Activated naive CD4-positive, alpha-beta T cell treated with anti-CD3 and anti-CD28 coated beads, Interleukin-2, amount 50 U/mL, for 16 hours (primary cell): ENCODE data around the gene MAP2K6.

Source experiments
- DNase-seq: peaks from one replicate; pipeline ENCODE4 v3.0.0-alpha.2; 2020

The MAP2K6 gene

GRCh38 chr17:69539781-69540319, 125.4 kb downstream of the MAP2K6 start:
- DNase-seq, result no peak

DNA sequence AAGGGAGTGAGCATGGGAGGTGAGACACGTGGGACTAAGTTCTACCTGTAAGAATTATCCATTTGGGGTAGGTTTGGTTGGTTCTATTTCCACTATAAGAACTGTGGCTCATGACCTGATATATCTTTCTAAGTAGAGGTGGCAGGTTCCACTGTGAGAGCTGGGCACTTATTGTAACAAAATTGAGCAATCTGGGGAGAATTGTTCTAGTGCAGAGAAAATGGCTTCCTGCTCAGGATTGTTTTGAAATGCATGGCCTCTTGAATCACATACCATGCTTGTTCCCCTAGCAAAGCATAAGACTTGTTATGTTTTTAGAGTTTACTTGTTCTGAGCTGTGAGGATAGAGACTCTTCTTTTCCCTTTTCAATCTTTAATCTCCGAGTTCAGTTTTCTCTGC, 125.9 kb downstream of the MAP2K6 start:
- no peak for DNase-seq

DNA sequence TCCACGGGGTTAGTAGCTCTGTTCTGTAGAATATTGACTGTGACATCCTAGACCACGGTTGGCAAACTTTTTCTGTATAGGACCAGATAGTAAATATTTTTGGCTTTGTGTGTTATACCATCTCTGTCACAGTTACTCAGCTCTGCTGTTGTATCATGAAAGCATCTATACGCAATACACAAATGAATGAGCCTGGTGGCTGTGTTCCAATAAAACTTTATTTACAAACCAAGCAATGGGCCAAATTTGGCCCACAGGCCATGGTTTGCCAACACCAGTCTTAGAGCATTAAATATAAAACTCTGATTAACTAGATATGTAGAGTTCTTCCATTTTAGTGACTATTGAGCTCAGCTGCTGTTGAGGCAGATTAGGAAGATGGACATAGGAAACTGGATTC, 132.7 kb downstream of the MAP2K6 start:
- no peak for DNase-seq

DNA sequence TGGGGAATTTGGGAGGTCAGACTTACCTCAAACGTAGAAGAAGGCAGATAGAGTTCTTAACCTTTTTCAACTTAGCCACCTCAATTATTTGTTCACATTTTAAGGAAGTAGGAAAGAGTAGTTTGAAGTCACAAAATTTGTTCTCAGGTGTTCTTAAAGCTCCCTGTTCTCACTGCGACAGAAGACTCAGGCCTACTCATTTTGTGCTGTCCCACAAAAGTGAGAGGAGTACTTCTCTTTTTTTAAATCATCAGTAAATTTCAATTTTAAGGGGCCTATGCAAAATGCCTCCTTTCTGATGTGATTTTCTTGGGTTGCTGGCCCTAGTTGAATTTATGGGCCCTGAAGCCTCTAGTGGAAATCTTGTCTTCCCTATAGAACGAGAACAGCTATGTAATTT, 133.4 kb downstream of the MAP2K6 start:
- DNase-seq, result no peak

DNA sequence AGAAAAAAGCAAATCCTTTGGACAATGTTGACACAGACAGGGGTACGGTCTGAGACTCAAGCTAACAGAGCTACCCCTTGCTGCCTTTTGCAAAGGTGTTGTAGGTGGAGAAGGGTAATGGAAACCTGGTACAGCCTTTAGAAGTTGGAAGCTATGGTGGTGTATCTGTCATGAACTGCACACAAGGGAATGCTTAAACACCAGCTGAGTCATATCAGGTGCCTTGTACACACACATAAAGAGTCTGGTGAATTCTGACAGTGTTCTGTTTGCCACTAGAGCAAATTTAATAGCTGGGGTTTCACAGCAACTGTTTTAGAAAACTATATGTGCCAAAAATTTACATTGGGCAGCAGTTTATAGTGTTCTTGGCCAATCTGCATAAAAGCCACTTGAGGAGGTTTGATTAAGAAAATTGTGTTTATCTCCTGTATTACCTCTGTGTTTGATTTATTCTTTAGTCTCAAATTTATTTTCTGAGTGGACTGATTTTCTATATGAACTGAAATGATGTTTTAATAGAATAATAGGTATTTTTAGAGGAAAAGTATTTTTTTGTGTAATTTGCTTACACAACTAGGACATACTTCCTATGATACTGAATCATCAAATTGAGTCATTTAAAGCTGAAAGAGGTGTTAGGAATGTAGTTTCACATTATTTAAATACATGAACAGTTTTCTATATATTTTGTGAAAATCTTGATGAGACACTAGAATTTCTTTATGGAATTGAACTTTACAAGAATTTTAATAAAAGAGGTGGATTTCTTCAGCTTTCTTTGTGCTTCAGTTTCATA, 136.9 kb downstream of the MAP2K6 start:
- DNase-seq, result no peak

GRCh38 chr17:69552986-69553667, 138.6 kb downstream of the MAP2K6 start:
- DNase-seq, result no peak

- DNase-seq, result no peak
Observed at GRCh38 chr17:69555056-69555455, 140.6 kb downstream of the MAP2K6 start.

DNA sequence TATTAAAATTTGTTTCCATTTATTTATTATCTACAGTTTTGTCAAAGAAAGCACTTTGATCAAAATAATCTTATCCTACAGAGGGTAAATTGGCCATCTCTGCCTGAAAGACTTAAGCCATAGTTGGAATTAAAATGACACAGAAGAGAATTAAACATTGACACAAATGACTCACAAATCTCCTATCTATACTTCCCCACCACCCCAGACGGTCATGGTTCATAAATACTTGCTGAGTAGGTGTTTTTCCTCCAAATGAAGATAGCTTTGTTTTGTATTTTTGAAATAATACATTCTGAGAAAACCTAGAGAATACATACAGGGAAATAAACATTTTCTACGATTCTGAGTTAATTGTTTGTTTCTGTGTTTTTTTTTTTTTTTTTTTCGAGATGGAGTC, 142.8 kb downstream of the MAP2K6 start:
- DNase-seq, result no peak

- no peak for DNase-seq
Observed at GRCh38 chr17:69558796-69559195, 144.3 kb downstream of the MAP2K6 start.

- no peak for DNase-seq
Observed at GRCh38 chr17:69560987-69561441, 146.5 kb downstream of the MAP2K6 start.

DNA sequence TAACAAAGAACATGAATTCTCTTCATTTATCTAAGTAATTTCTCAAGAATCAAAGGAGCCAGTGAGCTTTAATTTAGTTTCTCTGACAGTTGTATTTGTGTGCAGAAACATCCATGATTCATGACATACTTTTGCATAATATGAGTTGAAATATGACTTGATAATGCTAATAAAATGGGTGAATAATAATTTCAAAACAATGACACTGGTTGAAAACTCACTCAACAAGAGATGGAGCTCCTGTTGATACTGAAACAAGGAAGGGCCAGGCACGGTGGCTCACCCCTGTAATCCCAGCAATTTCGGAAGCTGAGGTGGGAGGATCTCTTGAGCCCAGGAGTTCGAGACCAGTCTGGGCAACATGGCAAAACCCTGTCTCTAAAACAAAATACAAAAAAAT, 147.0 kb downstream of the MAP2K6 start:
- no peak for DNase-seq

DNA sequence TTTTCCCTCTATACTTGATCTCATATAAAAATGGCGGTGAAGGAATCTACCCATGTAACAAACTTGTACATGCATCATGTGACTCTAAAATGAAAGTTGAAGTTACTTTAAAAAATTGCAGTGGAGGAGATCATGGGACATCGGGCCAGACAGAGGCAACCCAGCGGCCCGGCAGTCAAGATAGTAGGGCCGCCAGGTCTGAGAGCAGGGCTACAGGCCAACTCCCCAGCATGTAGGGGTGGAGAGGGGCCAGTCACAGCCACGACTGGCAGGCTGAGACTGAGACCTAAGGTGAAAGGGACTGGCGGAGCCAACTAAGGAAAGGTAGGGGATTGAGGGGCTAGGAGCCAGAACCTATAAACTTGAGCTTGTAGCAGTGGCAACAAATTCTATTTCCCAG, 150.9 kb downstream of the MAP2K6 start:
- DNase-seq, result no peak

DNA sequence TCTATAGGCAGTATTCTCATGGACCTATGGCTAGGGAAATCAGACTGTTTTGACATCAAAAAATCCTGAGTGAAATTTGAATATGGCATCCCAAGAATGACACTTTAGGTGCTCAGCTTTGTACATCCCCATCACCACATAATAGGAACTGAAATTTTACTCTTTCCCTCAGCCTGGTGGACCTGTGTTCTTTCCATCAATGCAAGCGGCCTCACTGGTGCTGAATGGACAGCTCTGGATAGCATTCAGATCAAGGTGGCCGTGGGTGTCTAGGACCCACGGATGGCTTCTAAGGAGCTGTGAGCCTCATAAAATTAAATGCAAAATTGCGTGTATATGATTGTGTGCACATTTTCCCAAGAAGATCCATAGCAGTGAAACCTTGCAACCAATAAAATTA, 152.6 kb downstream of the MAP2K6 start:
- DNase-seq, result no peak

DNA sequence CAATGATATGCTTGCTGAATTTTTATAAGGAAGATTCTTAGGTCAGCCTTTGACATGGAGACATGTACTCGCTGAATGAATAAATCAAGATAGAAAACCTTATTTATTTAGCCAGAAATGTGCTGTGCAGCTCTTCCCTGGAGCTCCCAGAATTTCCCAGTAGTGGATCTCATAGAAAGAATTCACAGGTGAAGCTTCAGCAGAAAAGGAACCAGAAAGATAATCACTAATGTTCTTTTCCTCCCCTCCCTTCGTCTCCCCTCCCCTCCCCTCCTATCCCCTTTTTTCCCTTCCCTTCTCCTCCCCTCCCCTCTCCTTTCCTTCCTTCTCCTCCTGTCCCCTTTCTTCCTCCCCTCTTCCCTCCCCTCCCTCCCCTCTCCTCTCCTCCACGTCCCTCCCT, 158.2 kb downstream of the MAP2K6 start:
- DNase-seq, result no peak

GRCh38 chr17:69573396-69573795, 158.9 kb downstream of the MAP2K6 start:
- no peak for DNase-seq

DNA sequence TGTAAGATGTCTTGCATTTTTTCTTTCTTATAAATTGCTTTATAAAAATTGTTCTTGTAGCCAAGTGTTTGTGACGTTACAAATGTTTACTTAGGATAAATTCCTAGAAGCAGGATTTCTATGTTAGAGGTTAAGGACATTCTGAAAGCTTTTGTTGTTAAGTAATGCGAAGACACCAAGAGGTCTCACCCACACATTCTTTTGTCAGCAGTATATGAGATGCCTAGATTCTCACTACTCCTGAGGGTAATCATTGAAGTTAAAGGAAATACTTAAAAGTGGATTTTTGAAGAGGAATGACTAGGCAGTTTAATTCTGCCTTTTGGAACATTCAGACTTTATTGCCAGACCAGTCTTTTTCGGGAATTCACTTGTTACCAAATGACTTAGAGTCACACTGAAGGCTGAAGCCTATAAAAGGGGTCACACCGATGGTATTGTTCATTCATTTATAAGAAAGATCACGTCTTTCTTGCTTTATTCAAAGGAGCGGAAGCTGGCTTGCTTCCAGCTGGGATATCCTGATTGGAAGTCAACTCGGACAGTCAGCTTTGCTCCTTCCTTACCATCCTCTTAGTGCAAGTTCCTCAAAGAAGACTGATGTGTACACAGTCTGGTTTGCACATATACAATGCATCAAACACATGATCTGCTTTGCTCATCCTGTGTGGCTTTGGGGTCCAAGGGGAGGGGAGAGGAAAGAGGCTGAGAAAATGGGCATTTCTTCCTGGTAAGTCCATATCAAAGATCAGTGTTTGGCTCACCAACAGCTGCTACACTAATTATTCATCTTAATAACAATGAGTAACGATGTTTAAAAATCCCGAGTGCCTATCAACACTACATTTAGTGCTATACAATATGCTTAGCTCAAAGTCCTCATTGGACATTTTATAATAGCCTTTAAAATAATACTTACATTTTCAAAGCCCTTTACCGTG, 160.0 kb downstream of the MAP2K6 start:
- DNase-seq, result no peak

- DNase-seq, result no peak
Observed at GRCh38 chr17:69575346-69575761, 160.9 kb downstream of the MAP2K6 start.

GRCh38 chr17:69577098-69577497, 162.6 kb downstream of the MAP2K6 start:
- no peak for DNase-seq

DNA sequence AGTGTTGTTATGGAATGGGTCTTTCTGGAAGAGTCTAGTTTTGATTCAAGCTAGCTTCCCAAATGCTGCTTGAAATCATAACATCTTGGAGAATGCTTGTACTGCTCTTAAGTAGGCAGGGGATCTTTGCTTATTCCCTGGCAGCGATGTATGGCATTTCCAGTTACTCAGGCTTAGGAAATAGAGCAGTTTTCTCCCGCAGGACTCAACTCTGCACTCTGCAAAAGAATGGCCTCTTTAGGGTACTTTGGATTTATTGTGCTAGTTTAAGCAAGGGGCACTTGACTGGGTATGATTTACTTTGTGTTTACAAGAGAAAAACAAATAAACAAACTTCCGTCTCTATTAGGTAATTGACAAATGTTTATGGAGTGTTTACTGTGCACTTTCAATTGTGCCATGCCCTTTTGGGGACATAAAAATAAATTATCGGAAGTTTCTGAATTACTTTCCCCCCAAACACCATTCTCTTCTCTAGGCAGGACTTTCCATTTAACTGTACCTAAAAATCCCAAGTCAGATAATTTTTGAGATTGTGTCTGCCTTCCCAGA, 164.0 kb downstream of the MAP2K6 start:
- no peak for DNase-seq

- DNase-seq, result no peak
Observed at GRCh38 chr17:69579961-69580677, 165.6 kb downstream of the MAP2K6 start.

- no peak for DNase-seq
Observed at GRCh38 chr17:69581061-69581961, 166.8 kb downstream of the MAP2K6 start.
